CD4-positive, alpha-beta memory T cell (primary cell): ENCODE results near the gene CLEC3B. TPM values are rescaled to one million over a fixed set of nuclear protein-coding genes. Genes with fewer than 3 reads are reported as not detected.

Source experiments
- CTCF ChIA-PET: fragments of 350-600 bp; sonication (Branson Sonifier 250); formaldehyde crosslinking; loops from one replicate; lab custom pipeline; 2021; ENCODE audit warnings: inconsistent platforms; ENCODE audit not compliant: partially characterized antibody; lab: Charles Lee
- POLR2A ChIA-PET: fragments of 350-600 bp; sonication (Branson Sonifier 250); formaldehyde crosslinking; loops from one replicate; lab custom pipeline; 2021; ENCODE audit not compliant: partially characterized antibody; lab: Charles Lee
- DNase-seq, 5 donors: peaks; one replicate each; pipeline versions ENCODE4 v3.0.0 to v3.0.0-alpha.2; 2020 to 2022; ENCODE audit warnings: mixed read lengths in 1 of 5
- H3K27ac ChIP-seq: one replicate; pipeline ENCODE4 v1.7.0; 2013; ENCODE audit warnings: low read depth, low read length
- H3K27me3 ChIP-seq: 2 replicates; pipeline ENCODE4 v1.7.0; 2013; ENCODE audit warnings: mild to moderate bottlenecking, low read length, moderate library complexity; ENCODE audit not compliant: insufficient read depth
- H3K36me3 ChIP-seq: 2 replicates; pipeline ENCODE4 v1.7.0; 2013; ENCODE audit warnings: mild to moderate bottlenecking, low read length, moderate library complexity; ENCODE audit not compliant: insufficient read depth
- H3K4me1 ChIP-seq: 2 replicates; pipeline ENCODE4 v1.7.0; 2013; ENCODE audit warnings: mild to moderate bottlenecking, low read length, moderate library complexity; ENCODE audit not compliant: insufficient read depth
- H3K4me3 ChIP-seq, 2 donors: one replicate each; pipeline ENCODE4 v1.7.0; 2013; ENCODE audit warnings: low read length in 2 of 2, mild to moderate bottlenecking in 1 of 2
- H3K9me3 ChIP-seq, 2 donors: one replicate each; pipeline ENCODE4 v1.7.0; 2013; ENCODE audit warnings: low read length in 2 of 2, control low read depth in 1 of 2; ENCODE audit not compliant: control insufficient read depth in 1 of 2
- H3K27ac Mint-ChIP-seq, 7 donors: one replicate each; pipeline ENCODE4 v1.8.0; 2020 to 2021; ENCODE audit warnings: mixed read lengths in 7 of 7, mild to moderate bottlenecking in 6 of 7, inconsistent platforms in 3 of 7, moderate library complexity in 3 of 7
- H3K27me3 Mint-ChIP-seq, 2 donors: one replicate each; pipeline ENCODE4 v1.8.0; 2020 to 2021; ENCODE audit warnings: mixed read lengths in 2 of 2
- H3K36me3 Mint-ChIP-seq, 2 donors: one replicate each; pipeline ENCODE4 v1.8.0; 2020 to 2021; ENCODE audit warnings: mixed read lengths in 2 of 2, inconsistent platforms in 1 of 2, mild to moderate bottlenecking in 1 of 2
- H3K4me1 Mint-ChIP-seq, 4 donors: one replicate each; pipeline ENCODE4 v1.8.0; 2020 to 2021; ENCODE audit warnings: mixed read lengths in 4 of 4, mild to moderate bottlenecking in 1 of 4
- H3K4me3 Mint-ChIP-seq, 8 donors: one replicate each; pipeline ENCODE4 v1.8.0; 2020 to 2021; ENCODE audit warnings: mixed read lengths in 8 of 8, mild to moderate bottlenecking in 7 of 8, moderate library complexity in 6 of 8, inconsistent platforms in 3 of 8
- H3K9me3 Mint-ChIP-seq, 8 donors: one replicate each; pipeline ENCODE4 v1.8.0; 2020 to 2021; ENCODE audit warnings: mixed read lengths in 8 of 8, mild to moderate bottlenecking in 5 of 8, inconsistent platforms in 3 of 8, moderate library complexity in 1 of 8
- intact Hi-C: fragments of 100-400 bp; cut with micrococcal nuclease; formaldehyde crosslinking; loops from one replicate; pipeline ENCODE4 v1.15.1; 2023
- polyA plus RNA-seq, 2 donors: library from polyadenylated mRNA; unstranded; fragments of 300-500 nt; fragmentation: Illumina TruSeq; gene quantifications; one replicate each; pipeline ENCODE4 v1.2.3, GENCODE V29; 2021
- total RNA-seq, 2 experiments: library from RNA; stranded (reverse); gene quantifications; one replicate each; pipeline ENCODE4 v1.2.3, GENCODE V29; 2021

The CLEC3B gene
- total and polyA plus RNA-seq, 4 experiments from 2014 or later, result 1.2 to 1.5 TPM; not detected in 2

DNA sequence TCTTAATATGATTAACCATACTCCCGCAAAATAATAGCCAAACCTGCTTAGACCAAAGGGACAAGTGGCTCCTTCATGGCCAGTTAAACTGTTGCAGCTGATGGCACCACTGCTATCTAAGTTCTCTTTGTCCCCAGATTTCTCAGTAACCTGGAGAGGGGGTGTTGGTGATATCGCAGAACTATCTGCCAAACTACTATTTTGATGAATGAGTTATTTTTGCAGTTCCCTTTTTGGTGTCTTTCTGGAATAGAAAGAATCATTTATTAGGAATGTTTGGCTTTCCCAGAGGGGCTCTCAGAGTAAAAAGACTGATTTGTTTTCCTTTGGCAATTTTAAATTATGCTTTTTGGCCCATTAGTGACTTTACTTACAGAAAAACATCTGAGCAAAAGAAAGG lies 33.0 kb downstream of the CLEC3B start:
- Histone ChIP-seq H3K4me3 (no peak overlapping the region), H3K4me1 (no peaks in the 10 kb centered on the region), H3K27me3 (no peaks in the 10 kb centered on the region), H3K27ac (no peak overlapping the region), H3K36me3 (no peaks in the 10 kb centered on the region), H3K9me3 (no peaks in the 10 kb centered on the region)
- CTCF ChIA-PET, result no interaction called here
- H3K9me3 Mint-ChIP-seq, result no peaks in the 10 kb centered on the region
- DNase-seq, result no peak
- H3K4me1 Mint-ChIP-seq, result peaks cover 0 to under 1% (median 0%) of the 10 kb centered on the region in 4 donors
- intact Hi-C loops, result no loop called here
- peaks cover 4 to 8% of the 10 kb centered on the region in 2 donors for H3K27me3 Mint-ChIP-seq
- H3K27ac Mint-ChIP-seq, result no peak overlapping the region
- POLR2A ChIA-PET, result no interaction called here
- H3K4me3 Mint-ChIP-seq, result no peak overlapping the region
- H3K36me3 Mint-ChIP-seq, result no peaks in the 10 kb centered on the region

DNA sequence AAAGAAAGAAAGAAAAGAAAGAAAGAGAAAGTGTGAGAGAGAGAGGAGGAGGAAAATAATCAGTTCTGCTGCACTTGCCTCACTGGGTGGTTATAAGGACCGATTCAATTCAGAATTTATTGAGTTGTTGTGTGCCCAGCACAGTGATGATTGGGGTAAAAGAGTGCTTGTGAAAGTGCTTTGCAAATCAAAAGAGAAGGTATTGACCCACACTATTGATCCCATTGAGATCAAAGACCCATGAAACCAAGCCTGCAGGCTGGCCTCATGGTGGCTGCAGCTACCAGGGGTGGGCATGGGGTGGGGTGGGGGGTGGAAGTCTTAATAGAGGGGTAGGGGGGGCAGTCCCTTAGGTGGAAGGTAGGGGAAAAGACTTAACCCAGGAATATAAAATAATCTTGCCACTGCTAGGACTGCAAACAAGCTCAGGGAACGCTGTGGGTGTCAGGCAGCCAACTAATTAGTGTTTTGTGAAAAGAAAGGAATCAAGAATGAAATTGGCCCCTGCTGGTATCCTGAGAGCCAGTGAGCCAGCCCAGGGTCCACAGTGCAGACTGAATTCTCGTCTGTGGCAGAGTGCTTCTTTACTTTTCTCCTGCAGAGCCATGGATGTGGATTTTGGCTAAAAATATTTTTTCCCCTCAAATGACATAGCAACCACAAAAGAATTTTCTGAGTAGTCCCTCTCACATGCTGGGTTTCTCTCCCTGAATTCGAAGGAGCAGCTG lies 34.2 kb downstream of the CLEC3B start:
- H3K36me3 ChIP-seq, result no peaks in the 10 kb centered on the region
- Mint-ChIP-seq H3K4me1 (peaks cover 10 to 11% (median 11%) of the 10 kb centered on the region in 4 donors), H3K4me3 (no peak overlapping the region), H3K27me3 (peaks cover 4 to 8% of the 10 kb centered on the region in 2 donors), H3K27ac (peak overlapping the region in 1 of 7 donors; percentile 59), H3K36me3 (no peaks in the 10 kb centered on the region), H3K9me3 (no peaks in the 10 kb centered on the region)
- ChIA-PET POLR2A (no interaction called here), CTCF (no interaction called here)
- no peak overlapping the region for H3K4me3 ChIP-seq
- DNase-seq, result no peak
- no peaks in the 10 kb centered on the region for H3K9me3 ChIP-seq
- no peaks in the 10 kb centered on the region for H3K27me3 ChIP-seq
- intact Hi-C loops, result no loop called here
- peaks cover 12% of the 10 kb centered on the region for H3K4me1 ChIP-seq
- H3K27ac ChIP-seq, result no peak overlapping the region

DNA sequence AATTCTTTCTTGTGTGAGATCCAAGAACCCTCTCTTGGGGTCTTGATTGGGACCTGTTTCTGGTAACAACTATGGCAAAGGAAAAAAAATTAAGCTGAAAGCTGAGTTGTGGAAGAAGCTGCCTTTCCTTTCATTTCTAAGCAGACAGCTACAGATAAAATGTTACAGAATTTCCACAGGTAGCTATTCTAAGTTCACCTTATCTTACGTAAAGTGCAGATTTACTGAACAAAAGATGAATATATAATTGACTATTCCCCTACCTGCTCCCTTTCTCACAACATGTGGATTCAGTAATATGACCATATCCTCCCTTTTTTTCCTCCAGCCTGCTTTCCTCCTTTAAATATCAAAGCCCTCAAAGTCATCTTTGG lies 36.6 kb downstream of the CLEC3B start:
- ChIA-PET CTCF (no interaction called here), POLR2A (no interaction called here)
- H3K9me3 ChIP-seq, result no peaks in the 10 kb centered on the region
- H3K27me3 Mint-ChIP-seq, result peaks cover 0 to 5% of the 10 kb centered on the region in 2 donors
- peaks cover 11 to 18% (median 16%) of the 10 kb centered on the region in 4 donors for H3K4me1 Mint-ChIP-seq
- H3K4me3 ChIP-seq, result no peak overlapping the region
- no peaks in the 10 kb centered on the region for H3K27me3 ChIP-seq
- H3K27ac ChIP-seq, result no peak overlapping the region
- H3K9me3 Mint-ChIP-seq, result no peaks in the 10 kb centered on the region
- peaks cover 15% of the 10 kb centered on the region for H3K4me1 ChIP-seq
- DNase-seq, result no peak
- no peaks in the 10 kb centered on the region for H3K36me3 ChIP-seq
- intact Hi-C loops, result no loop called here
- H3K4me3 Mint-ChIP-seq, result no peak overlapping the region
- H3K36me3 Mint-ChIP-seq, result no peaks in the 10 kb centered on the region
- no peak overlapping the region for H3K27ac Mint-ChIP-seq

DNA sequence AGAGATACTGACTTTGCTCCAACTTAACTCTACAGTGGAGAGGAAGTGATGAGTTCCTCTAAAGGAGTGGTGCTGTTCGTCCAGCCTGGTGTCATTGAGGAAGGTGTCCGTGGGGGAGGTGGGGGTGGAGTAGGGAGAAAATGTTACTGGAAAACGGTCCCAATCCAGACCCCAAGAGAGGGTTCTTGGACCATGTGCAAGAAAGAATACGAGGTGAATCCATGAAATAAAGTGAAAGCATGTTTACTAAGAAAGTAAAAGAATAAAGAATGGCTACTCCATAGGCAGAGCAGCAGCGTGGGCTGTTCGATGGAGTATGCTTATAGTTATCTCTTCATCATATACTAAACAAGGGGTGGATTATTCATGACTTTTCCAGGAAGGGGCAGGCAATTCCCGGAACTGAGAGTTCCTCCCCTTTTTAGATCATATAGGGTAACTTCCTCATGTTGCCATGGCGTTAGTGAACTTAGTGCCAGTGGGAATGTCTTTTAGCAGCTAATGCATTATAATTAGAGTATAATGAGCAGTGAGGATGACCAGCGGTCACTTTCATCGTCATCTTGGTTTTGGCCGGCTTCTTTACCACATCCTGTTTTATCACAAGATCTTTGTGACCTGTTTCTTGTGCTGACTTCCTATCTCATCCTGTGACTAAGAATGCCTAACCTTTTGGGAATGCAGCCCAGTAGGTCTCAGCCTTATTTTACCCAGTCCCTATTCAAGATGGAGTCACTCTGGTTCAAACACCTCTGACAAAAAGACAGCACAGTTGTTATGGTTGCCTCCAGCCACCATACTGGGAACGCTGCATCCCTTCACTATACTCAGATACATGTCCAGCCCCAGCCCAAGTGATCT lies 38.6 kb downstream of the CLEC3B start:
- H3K27ac Mint-ChIP-seq, result peak overlapping the region in 2 of 7 donors; percentile 25 to 76
- no peak overlapping the region for H3K27ac ChIP-seq
- H3K27me3 ChIP-seq, result no peaks in the 10 kb centered on the region
- H3K27me3 Mint-ChIP-seq, result peaks cover 1 to 2% of the 10 kb centered on the region in 2 donors
- peak overlapping the region; percentile 33 to 89 (median 67) for H3K4me3 Mint-ChIP-seq
- DNase-seq, result no peak
- intact Hi-C loops, result no loop called here
- no peaks in the 10 kb centered on the region for H3K36me3 Mint-ChIP-seq
- H3K4me1 ChIP-seq, result peaks cover 15% of the 10 kb centered on the region
- CTCF ChIA-PET, result no interaction called here
- peaks cover 11 to 18% (median 16%) of the 10 kb centered on the region in 4 donors for H3K4me1 Mint-ChIP-seq
- no peaks in the 10 kb centered on the region for H3K9me3 ChIP-seq
- H3K36me3 ChIP-seq, result no peaks in the 10 kb centered on the region
- H3K9me3 Mint-ChIP-seq, result no peaks in the 10 kb centered on the region
- POLR2A ChIA-PET, result no interaction called here
- H3K4me3 ChIP-seq, result no peak overlapping the region

DNA sequence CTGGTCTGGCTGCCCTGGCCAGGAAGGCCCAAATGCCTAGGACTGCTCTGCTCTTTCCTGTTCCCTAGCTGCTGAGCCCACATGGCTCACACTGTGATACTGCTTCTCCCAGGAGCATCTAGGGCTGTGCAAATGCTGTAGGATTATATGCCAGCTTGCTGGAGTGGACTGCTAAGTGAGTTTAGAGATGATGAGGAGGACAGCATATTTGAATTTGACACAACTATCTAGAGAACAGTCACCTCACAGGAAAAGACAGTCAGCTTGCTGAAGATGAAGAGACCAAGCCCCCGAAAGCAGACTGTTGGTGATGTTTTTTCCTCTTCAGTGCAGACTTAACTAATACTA lies 39.2 kb downstream of the CLEC3B start:
- H3K4me3 Mint-ChIP-seq, result peak overlapping the region in 2 of 8 donors; percentile 23 to 55
- no peaks in the 10 kb centered on the region for H3K9me3 ChIP-seq
- ChIA-PET CTCF (no interaction called here), POLR2A (no interaction called here)
- no peaks in the 10 kb centered on the region for H3K27me3 ChIP-seq
- intact Hi-C loops, result no loop called here
- peaks cover 1 to 2% of the 10 kb centered on the region in 2 donors for H3K27me3 Mint-ChIP-seq
- no peaks in the 10 kb centered on the region for H3K36me3 ChIP-seq
- H3K36me3 Mint-ChIP-seq, result no peaks in the 10 kb centered on the region
- H3K4me1 Mint-ChIP-seq, result peaks cover 11 to 18% (median 16%) of the 10 kb centered on the region in 4 donors
- no peak for DNase-seq
- no peaks in the 10 kb centered on the region for H3K9me3 Mint-ChIP-seq
- peaks cover 15% of the 10 kb centered on the region for H3K4me1 ChIP-seq
- no peak overlapping the region for H3K4me3 ChIP-seq
- no peak overlapping the region for H3K27ac ChIP-seq
- peak overlapping the region in 1 of 7 donors; percentile 26 for H3K27ac Mint-ChIP-seq

DNA sequence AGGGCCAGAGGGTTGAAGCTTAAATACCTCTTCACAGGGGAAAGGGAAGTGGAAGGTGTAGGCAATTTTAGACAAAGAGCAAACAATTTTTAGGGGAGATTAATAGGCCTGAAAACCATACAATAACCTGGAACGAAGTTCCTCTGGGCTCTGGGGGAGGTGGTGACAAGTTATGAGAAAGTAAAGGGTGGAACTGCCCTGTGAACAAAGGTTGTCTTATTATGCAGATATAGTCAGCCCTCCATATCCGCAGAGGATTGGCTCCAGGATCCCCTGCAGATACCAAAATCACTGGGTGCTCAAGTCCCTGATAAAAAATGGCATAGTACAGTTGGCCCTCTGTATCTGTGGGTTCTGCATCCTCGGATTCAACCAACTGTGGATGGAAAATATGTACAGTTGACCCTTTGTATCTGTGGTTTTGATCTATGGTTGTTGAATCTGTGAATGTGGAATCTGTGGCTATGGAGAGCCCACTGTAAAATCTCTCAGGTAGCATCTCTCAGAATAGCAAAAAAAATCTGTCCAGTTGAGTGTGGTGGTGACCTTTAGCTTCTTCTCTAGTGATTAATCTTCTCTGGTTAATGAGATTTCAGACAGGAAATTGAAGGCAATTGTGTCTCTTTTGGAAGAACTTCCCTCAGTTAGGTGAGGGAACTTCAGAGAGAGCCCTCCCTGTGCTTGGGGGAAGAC lies 40.2 kb downstream of the CLEC3B start:
- no peaks in the 10 kb centered on the region for H3K36me3 ChIP-seq
- intact Hi-C loops, result no loop called here
- no peaks in the 10 kb centered on the region for H3K27me3 ChIP-seq
- H3K27ac ChIP-seq, result no peak overlapping the region
- H3K4me3 Mint-ChIP-seq, result no peak overlapping the region
- DNase-seq, result no peak
- H3K27me3 Mint-ChIP-seq, result peaks cover 1 to 2% of the 10 kb centered on the region in 2 donors
- H3K9me3 Mint-ChIP-seq, result no peaks in the 10 kb centered on the region
- H3K4me1 Mint-ChIP-seq, result peaks cover 11 to 18% (median 16%) of the 10 kb centered on the region in 4 donors
- CTCF ChIA-PET, result no interaction called here
- H3K36me3 Mint-ChIP-seq, result no peaks in the 10 kb centered on the region
- H3K9me3 ChIP-seq, result no peaks in the 10 kb centered on the region
- no peak overlapping the region for H3K4me3 ChIP-seq
- peaks cover 15% of the 10 kb centered on the region for H3K4me1 ChIP-seq
- H3K27ac Mint-ChIP-seq, result peak overlapping the region in 1 of 7 donors; percentile 10
- POLR2A ChIA-PET, result no interaction called here

DNA sequence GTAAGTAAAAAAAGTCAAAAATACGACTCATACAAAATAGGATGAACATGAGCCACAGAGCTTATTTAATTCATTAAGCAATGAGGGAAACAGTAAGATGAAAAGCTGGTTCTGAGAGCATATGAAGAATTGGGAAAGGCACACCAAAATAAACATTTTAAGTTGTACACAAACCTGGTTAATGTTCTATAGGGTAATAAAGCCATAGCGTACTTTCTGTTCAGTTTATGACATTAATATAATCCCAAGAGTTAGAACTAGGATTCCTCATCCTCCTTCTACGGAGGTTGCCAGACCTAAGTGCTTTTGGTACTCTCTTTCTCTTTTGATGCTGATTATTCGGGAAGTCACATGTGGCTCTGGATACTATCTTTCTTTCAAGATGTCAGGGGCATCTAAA lies 41.4 kb downstream of the CLEC3B start:
- no peaks in the 10 kb centered on the region for H3K27me3 ChIP-seq
- no peak for DNase-seq
- Mint-ChIP-seq H3K4me3 (no peak overlapping the region), H3K36me3 (no peaks in the 10 kb centered on the region), H3K9me3 (no peaks in the 10 kb centered on the region), H3K27me3 (peaks cover 1 to 2% of the 10 kb centered on the region in 2 donors), H3K27ac (no peak overlapping the region), H3K4me1 (peaks cover 11 to 18% (median 16%) of the 10 kb centered on the region in 4 donors)
- no peak overlapping the region for H3K4me3 ChIP-seq
- no peaks in the 10 kb centered on the region for H3K9me3 ChIP-seq
- H3K27ac ChIP-seq, result no peak overlapping the region
- intact Hi-C loops, result no loop called here
- no peaks in the 10 kb centered on the region for H3K36me3 ChIP-seq
- ChIA-PET CTCF (no interaction called here), POLR2A (no interaction called here)
- H3K4me1 ChIP-seq, result peaks cover 15% of the 10 kb centered on the region
